BJ (cell line): ENCODE data around the gene NRL. TPM values are rescaled to one million over a fixed set of nuclear protein-coding genes. Genes with fewer than 3 reads are reported as not detected.

Source experiments
- CTCF ChIA-PET: fragments of 350-600 bp; formaldehyde crosslinking; extraction: SDS; loops from one replicate; lab custom pipeline; 2021; ENCODE audit warnings: antibody characterized with exemption, inconsistent platforms; lab: Yijun Ruan, JAX
- POLR2A ChIA-PET: fragments of 300-600 bp; sonication (Branson Sonifier 250); formaldehyde crosslinking; extraction: SDS; loops from one replicate; lab custom pipeline; 2021; ENCODE audit warnings: antibody characterized with exemption; lab: Charles Lee
- DNase-seq: peaks from one replicate; pipeline ENCODE4 v3.0.0-alpha.2; 2011; ENCODE audit warnings: low read depth
- H3K27me3 ChIP-seq: 2 replicates; pipeline ENCODE4 v1.6.0; 2011; ENCODE audit warnings: low read length; ENCODE audit not compliant: control insufficient read depth, insufficient read depth
- H3K36me3 ChIP-seq: 2 replicates; pipeline ENCODE4 v1.5.1; 2011; ENCODE audit warnings: low read length; ENCODE audit not compliant: control insufficient read depth, insufficient read depth
- H3K4me3 ChIP-seq: 2 replicates; pipeline ENCODE4 v1.5.1; 2011; ENCODE audit warnings: low read depth, mild to moderate bottlenecking, control low read depth, low read length
- polyA plus RNA-seq: library from polyadenylated mRNA; depleted of rRNA; stranded (reverse); fragments of >200 nt; gene quantifications from 2 replicates; pipeline ENCODE4 v1.2.3, GENCODE V29; 2011
- TF ChIP-seq, protein P1 (sequence below): IDR thresholded peaks from 2 replicates; pipeline ENCODE4 v1.5.1; 2011; ENCODE audit warnings: low read depth, mild to moderate bottlenecking, control low read depth, inconsistent platforms, low read length, moderate library complexity; ENCODE audit not compliant: insufficient read depth

Gene NRL
- polyA plus RNA-seq, 1 experiment = 0.91 TPM

DNA sequence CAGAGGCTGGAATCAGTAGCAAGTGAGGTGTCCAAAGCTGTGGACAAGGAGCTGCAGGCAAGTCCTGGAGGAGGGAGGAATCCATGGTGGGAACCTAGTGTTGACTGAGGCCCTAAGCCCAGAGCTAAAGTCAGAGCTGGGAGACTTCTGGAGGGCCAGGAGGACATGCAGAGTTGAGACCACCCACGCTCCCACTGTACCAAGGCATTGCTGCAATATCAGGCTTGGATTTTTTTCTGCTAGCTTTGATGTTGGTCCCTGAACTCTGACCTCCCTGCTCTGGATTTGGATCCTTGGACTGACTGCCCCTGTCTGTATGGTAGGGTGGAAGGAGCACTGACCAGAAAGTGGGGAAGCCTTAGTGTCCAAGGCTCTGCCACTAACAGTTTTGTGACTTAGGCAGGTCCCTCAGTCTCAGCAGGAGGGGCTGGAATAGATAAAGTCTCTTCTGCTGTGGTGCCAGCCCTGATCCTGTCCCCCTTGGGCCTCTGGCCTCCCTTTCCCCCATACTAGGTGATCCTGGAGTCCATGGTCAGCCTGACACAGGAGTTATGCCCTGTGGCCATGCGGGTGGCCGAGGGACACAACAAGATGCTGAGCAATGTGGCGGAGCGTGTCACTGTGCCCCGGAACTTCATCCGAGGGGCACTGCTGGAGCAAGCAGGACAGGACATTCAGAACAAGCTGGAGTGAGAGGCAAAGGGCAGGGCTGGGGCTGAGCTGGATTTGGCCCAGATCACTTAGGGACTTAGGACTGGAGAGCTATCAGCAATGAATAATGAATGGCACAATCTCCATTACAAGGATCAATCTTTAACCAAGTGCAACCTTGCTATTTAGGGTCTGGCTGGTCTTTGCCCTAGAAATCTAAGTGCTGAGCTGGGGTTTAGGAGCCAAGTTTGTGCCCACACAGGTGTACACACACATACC, 53.5 kb downstream of the NRL start:
- ChIA-PET POLR2A (no interaction called here), CTCF (interaction anchor here (0.6 to 10.8 kb wide), 6 partner anchors 20 to 162 kb away, joined by 3 to 200 read pairs (median 10); partner anchors contain the start of gene PCK2)
- Histone ChIP-seq H3K27me3 (peaks cover 6% of the 10 kb centered on the region), H3K4me3 (no peak overlapping the region), H3K36me3 (no peaks in the 10 kb centered on the region)
- TF ChIP-seq, protein P1, sequence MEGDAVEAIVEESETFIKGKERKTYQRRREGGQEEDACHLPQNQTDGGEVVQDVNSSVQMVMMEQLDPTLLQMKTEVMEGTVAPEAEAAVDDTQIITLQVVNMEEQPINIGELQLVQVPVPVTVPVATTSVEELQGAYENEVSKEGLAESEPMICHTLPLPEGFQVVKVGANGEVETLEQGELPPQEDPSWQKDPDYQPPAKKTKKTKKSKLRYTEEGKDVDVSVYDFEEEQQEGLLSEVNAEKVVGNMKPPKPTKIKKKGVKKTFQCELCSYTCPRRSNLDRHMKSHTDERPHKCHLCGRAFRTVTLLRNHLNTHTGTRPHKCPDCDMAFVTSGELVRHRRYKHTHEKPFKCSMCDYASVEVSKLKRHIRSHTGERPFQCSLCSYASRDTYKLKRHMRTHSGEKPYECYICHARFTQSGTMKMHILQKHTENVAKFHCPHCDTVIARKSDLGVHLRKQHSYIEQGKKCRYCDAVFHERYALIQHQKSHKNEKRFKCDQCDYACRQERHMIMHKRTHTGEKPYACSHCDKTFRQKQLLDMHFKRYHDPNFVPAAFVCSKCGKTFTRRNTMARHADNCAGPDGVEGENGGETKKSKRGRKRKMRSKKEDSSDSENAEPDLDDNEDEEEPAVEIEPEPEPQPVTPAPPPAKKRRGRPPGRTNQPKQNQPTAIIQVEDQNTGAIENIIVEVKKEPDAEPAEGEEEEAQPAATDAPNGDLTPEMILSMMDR = no peak
- DNase-seq = no peak

DNA sequence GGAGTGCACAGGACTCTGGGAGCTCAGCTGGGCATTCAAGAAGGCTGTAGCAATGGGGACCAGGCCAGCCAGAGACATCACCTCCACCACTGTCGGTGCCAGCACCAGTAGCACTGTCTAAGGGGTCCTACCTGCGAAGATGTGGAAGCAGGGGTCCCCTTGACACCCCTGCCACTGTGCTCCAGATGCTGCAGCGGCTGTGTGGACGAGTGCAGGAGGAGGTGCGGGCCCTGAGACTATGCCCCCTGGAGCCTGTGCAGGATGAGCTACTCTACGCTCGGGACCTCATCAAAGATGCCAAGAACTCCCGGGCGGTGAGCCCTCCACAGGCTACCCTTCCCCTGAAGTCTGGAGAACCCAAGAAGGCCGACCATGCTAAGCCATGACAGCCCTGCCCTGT, 54.3 kb downstream of the NRL start:
- ChIA-PET CTCF (interaction anchor here (0.6 to 10.8 kb wide), 6 partner anchors 20 to 163 kb away, joined by 3 to 200 read pairs (median 10); partner anchors contain the start of gene PCK2), POLR2A (no interaction called here)
- no peak for DNase-seq
- Histone ChIP-seq H3K36me3 (no peaks in the 10 kb centered on the region), H3K27me3 (peaks cover 8% of the 10 kb centered on the region), H3K4me3 (no peak overlapping the region)
- TF ChIP-seq, protein P1 = no peak

DNA sequence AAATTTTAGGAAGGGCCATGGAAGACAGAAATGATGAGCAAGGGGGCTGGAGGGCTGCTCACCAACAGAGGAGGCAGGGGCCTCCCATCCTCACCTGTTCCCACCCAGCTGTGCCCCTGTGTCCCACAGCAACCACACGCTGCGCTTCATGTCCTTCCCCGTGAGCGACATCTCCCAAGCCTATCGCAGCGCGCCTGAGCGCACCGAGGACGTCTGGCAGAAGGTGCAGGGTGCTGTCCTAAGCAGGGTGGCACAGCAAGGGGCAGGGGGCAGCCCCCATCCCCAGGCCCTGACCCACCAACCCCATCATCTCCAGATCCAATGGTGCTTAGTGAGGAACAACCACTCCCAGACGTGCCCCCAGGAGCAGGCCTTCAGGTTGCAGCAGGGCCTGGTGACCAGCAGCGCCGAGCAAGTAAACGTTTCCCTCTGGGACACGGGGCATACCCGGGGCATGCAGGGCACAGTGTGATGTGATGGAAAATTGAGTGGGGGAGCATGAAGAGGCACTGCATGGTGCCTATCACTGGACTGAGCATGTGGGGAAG, 54.8 kb downstream of the NRL start:
- no peaks in the 10 kb centered on the region for H3K36me3 ChIP-seq
- no peak overlapping the region for H3K4me3 ChIP-seq
- ChIA-PET CTCF (interaction anchor here (1.7 to 10.8 kb wide), 6 partner anchors 9 to 49 kb away, joined by 4 to 200 read pairs (median 24); partner anchors contain the start of genes CPNE6 and PCK2), POLR2A (no interaction called here)
- DNase-seq = no peak
- TF ChIP-seq, protein P1 = no peak
- peaks cover 6% of the 10 kb centered on the region for H3K27me3 ChIP-seq

DNA sequence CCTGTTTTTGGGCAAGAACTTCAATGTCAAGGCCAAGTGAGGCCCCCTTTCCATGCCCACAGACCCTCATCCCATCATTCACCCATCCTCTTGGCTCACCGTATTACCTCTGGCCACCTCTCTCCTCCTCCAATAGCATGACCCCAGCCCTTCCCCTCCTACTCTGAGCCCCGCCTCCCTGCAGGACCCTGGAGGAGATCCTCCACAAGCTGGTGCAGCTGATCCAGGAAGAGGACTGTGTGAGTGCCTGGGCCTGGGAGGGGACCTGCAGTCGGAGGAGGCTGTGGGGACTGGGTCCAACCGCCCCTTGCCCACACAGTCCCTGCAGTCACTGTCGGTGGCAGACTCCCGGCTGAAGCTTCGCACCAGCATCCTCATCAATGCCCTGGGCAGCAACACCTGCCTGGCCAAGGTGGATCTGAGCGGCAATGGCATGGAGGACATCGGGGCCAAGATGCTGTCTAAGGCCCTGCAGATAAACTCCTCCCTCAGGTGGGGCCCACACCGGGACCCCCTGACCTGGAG, 55.7 kb downstream of the NRL start:
- DNase-seq = no peak
- ChIA-PET CTCF (interaction anchor here (0.7 to 10.8 kb wide), 25 partner anchors 9 to 377 kb away, joined by 3 to 200 read pairs (median 7); partner anchors contain the start of genes CPNE6, DCAF11, IRF9 and NRL), POLR2A (no interaction called here)
- peaks cover 10% of the 10 kb centered on the region for H3K27me3 ChIP-seq
- no peak overlapping the region for H3K4me3 ChIP-seq
- no peaks in the 10 kb centered on the region for H3K36me3 ChIP-seq
- TF ChIP-seq, protein P1 = no peak
